Neural cell (in vitro differentiated cells): ENCODE measurements around the gene GALNT10. TPM values are rescaled to one million over a fixed set of nuclear protein-coding genes. Genes with fewer than 3 reads are reported as not detected.

Source experiments
- H2AFZ ChIP-seq: fragments of 200-600, 300-800 bp; sonication (generic), shearing (Covaris generic); 2 replicates; pipeline ENCODE4 v1.6.0; 2014; ENCODE audit warnings: low read depth, mild to moderate bottlenecking, antibody characterized with exemption, low read length, moderate library complexity
- H3F3A ChIP-seq: fragments of 200-600 bp; shearing (Covaris generic); 2 replicates; pipeline ENCODE4 v1.6.1; 2016; ENCODE audit warnings: mild to moderate bottlenecking, moderate library complexity, mixed read lengths, antibody characterized with exemption, low read length; ENCODE audit not compliant: insufficient read depth, poor library complexity, severe bottlenecking
- H3K27ac ChIP-seq: fragments of 200-600, 300-800 bp; sonication (generic), shearing (Covaris generic); 2 replicates; pipeline ENCODE4 v1.5.1; 2014; ENCODE audit warnings: mild to moderate bottlenecking, low read length, moderate library complexity
- H3K27me3 ChIP-seq: fragments of 300-800, 200-600 bp; sonication (generic), shearing (Covaris generic); 2 replicates; pipeline ENCODE4 v1.6.0; 2014; ENCODE audit warnings: mild to moderate bottlenecking, low read depth, low read length, moderate library complexity; ENCODE audit not compliant: insufficient read depth
- H3K36me3 ChIP-seq: fragments of 300-800, 200-600 bp; sonication (generic), shearing (Covaris generic); 2 replicates; pipeline ENCODE4 v1.5.1; 2014; ENCODE audit warnings: mild to moderate bottlenecking, antibody characterized with exemption, low read length, moderate library complexity; ENCODE audit not compliant: insufficient read depth
- H3K4me2 ChIP-seq: fragments of 300-800, 200-600 bp; sonication (generic), shearing (Covaris generic); 2 replicates; pipeline ENCODE4 v1.6.0; 2014; ENCODE audit warnings: mild to moderate bottlenecking, low read length
- H3K4me3 ChIP-seq: fragments of 300-800, 200-600 bp; sonication (generic), shearing (Covaris generic); 2 replicates; pipeline ENCODE4 v1.5.1; 2014; ENCODE audit warnings: mild to moderate bottlenecking, low read length, moderate library complexity
- H3K79me2 ChIP-seq: fragments of 200-600 bp; shearing (Covaris generic); replicated peaks from 2 replicates; pipeline ENCODE4 v1.6.0; 2014; ENCODE audit warnings: mild to moderate bottlenecking, low read length, moderate library complexity; ENCODE audit not compliant: insufficient read depth
- H3K9ac ChIP-seq: fragments of 300-800, 200-600 bp; sonication (generic), shearing (Covaris generic); 2 replicates; pipeline ENCODE4 v1.6.1; 2016; ENCODE audit warnings: mild to moderate bottlenecking, low read length, mixed read lengths
- H3K9me2 ChIP-seq: fragments of 200-600 bp; shearing (Covaris generic); 2 replicates; pipeline ENCODE4 v1.6.1; 2016; ENCODE audit warnings: mild to moderate bottlenecking, low read length, mixed read lengths; ENCODE audit not compliant: insufficient read depth
- H3K9me3 ChIP-seq: fragments of 200-600, 300-800 bp; sonication (generic), shearing (Covaris generic); 2 replicates; pipeline ENCODE4 v1.6.1; 2016; ENCODE audit warnings: mild to moderate bottlenecking, mixed run types, low read length, moderate library complexity, mixed read lengths
- H4K20me1 ChIP-seq: fragments of 200-600 bp; shearing (Covaris generic); 2 replicates; pipeline ENCODE4 v1.6.1; 2016; ENCODE audit warnings: mild to moderate bottlenecking, mixed run types; ENCODE audit not compliant: insufficient read depth
- EP300 ChIP-seq: fragments of 450-650 bp; conservative IDR thresholded peaks from 2 replicates; pipeline ENCODE4 v1.6.1; 2014; ENCODE audit warnings: antibody characterized with exemption, mild to moderate bottlenecking, moderate library complexity; ENCODE audit not compliant: poor library complexity, severe bottlenecking
- EZH2 ChIP-seq: fragments of 200-600, 300-800 bp; shearing (Covaris generic), sonication (generic); IDR thresholded peaks from 2 replicates; pipeline ENCODE4 v1.6.1; 2014; ENCODE audit warnings: antibody characterized with exemption, low read length, borderline replicate concordance, mild to moderate bottlenecking; ENCODE audit not compliant: insufficient read depth, poor library complexity, severe bottlenecking
- MXI1 ChIP-seq: fragments of 450-650 bp; conservative IDR thresholded peaks from 2 replicates; pipeline ENCODE4 v1.6.1; 2014; ENCODE audit warnings: antibody characterized with exemption, mild to moderate bottlenecking; ENCODE audit not compliant: poor library complexity, severe bottlenecking
- POLR2AphosphoS5 ChIP-seq: IDR thresholded peaks from 2 replicates; pipeline ENCODE4 v1.6.1; 2012
- RAD21 ChIP-seq: fragments of 450-650 bp; conservative IDR thresholded peaks from 2 replicates; pipeline ENCODE4 v1.6.1; 2014; ENCODE audit warnings: antibody characterized with exemption, mild to moderate bottlenecking, moderate library complexity
- SMC3 ChIP-seq: fragments of 450-650 bp; conservative IDR thresholded peaks from 2 replicates; pipeline ENCODE4 v1.6.1; 2014; ENCODE audit warnings: antibody characterized with exemption, mild to moderate bottlenecking, moderate library complexity; ENCODE audit not compliant: poor library complexity
- TAF1 ChIP-seq: IDR thresholded peaks from 2 replicates; pipeline ENCODE4 v1.6.1; 2012; ENCODE audit warnings: low read depth
- polyA plus RNA-seq: library from polyadenylated mRNA; depleted of rRNA; stranded (reverse); fragments of >200 nt; gene quantifications from 2 replicates; pipeline ENCODE4 v1.2.3, GENCODE V29; 2014
- TF ChIP-seq, protein P1 (sequence below): IDR thresholded peaks from 2 replicates; pipeline ENCODE4 v1.6.1; 2012; ENCODE audit warnings: borderline replicate concordance
- TF ChIP-seq, protein P2 (sequence below): fragments of 450-650 bp; IDR thresholded peaks from 2 replicates; pipeline ENCODE4 v1.5.1; 2014; ENCODE audit warnings: antibody characterized with exemption, mild to moderate bottlenecking, moderate library complexity; ENCODE audit not compliant: poor library complexity, severe bottlenecking

GALNT10 gene
- polyA plus RNA-seq, 1 donor from 2014 or later = 3.1 TPM

DNA sequence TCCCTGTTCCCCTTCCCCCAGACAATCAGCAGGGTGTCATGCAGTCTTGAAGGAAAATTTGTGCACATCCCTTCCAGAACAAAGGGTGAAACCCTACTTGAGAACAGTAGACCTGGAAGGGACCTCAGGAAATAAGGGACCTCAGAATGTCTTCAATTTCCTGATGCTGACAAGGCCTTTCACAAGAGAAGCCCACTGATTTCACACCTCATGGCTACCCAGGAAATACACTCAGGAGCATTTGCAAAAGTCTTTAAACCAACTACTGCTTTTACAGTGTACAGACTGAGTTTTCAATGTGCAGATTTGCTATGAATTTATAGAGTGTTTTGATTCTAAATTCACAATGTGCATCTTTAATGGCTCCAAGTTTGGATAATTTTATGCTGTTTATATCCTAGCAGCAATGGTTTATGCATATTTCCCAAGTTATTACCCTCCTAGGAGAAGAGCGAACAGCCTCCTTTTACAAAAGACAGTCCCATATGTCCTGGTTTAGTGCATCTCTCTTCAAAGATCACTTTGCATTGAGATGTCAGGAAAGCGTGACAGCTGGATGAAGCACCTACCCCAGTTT, 74.8 kb downstream of the GALNT10 start:
- H3K9me2 ChIP-seq = no peaks in the 10 kb centered on the region
- H3K27me3 ChIP-seq = no peaks in the 10 kb centered on the region
- H3K9me3 ChIP-seq = no peaks in the 10 kb centered on the region
- H4K20me1 ChIP-seq = no peaks in the 10 kb centered on the region
- H3K27ac ChIP-seq = no peak overlapping the region
- no peak overlapping the region for H2AFZ ChIP-seq
- H3K4me3 ChIP-seq = no peak overlapping the region
- H3K4me2 ChIP-seq = no peak overlapping the region
- H3K36me3 ChIP-seq = no peaks in the 10 kb centered on the region
- H3F3A ChIP-seq = no peaks in the 10 kb centered on the region
- no peaks in the 10 kb centered on the region for H3K79me2 ChIP-seq
- TF ChIP-seq RAD21 = no peak
- no peak for TF ChIP-seq EZH2
- TF ChIP-seq, protein P1, sequence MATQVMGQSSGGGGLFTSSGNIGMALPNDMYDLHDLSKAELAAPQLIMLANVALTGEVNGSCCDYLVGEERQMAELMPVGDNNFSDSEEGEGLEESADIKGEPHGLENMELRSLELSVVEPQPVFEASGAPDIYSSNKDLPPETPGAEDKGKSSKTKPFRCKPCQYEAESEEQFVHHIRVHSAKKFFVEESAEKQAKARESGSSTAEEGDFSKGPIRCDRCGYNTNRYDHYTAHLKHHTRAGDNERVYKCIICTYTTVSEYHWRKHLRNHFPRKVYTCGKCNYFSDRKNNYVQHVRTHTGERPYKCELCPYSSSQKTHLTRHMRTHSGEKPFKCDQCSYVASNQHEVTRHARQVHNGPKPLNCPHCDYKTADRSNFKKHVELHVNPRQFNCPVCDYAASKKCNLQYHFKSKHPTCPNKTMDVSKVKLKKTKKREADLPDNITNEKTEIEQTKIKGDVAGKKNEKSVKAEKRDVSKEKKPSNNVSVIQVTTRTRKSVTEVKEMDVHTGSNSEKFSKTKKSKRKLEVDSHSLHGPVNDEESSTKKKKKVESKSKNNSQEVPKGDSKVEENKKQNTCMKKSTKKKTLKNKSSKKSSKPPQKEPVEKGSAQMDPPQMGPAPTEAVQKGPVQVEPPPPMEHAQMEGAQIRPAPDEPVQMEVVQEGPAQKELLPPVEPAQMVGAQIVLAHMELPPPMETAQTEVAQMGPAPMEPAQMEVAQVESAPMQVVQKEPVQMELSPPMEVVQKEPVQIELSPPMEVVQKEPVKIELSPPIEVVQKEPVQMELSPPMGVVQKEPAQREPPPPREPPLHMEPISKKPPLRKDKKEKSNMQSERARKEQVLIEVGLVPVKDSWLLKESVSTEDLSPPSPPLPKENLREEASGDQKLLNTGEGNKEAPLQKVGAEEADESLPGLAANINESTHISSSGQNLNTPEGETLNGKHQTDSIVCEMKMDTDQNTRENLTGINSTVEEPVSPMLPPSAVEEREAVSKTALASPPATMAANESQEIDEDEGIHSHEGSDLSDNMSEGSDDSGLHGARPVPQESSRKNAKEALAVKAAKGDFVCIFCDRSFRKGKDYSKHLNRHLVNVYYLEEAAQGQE = no peak
- TF ChIP-seq EP300 = no peak
- no peak for TF ChIP-seq MXI1
- TF ChIP-seq SMC3 = no peak
- TF ChIP-seq, protein P2, sequence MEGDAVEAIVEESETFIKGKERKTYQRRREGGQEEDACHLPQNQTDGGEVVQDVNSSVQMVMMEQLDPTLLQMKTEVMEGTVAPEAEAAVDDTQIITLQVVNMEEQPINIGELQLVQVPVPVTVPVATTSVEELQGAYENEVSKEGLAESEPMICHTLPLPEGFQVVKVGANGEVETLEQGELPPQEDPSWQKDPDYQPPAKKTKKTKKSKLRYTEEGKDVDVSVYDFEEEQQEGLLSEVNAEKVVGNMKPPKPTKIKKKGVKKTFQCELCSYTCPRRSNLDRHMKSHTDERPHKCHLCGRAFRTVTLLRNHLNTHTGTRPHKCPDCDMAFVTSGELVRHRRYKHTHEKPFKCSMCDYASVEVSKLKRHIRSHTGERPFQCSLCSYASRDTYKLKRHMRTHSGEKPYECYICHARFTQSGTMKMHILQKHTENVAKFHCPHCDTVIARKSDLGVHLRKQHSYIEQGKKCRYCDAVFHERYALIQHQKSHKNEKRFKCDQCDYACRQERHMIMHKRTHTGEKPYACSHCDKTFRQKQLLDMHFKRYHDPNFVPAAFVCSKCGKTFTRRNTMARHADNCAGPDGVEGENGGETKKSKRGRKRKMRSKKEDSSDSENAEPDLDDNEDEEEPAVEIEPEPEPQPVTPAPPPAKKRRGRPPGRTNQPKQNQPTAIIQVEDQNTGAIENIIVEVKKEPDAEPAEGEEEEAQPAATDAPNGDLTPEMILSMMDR = no peak
- no peak for TF ChIP-seq POLR2AphosphoS5
- no peak for TF ChIP-seq TAF1
- H3K9ac ChIP-seq = no peak overlapping the region

- Histone ChIP-seq H3K79me2 (no peaks in the 10 kb centered on the region), H3F3A (no peaks in the 10 kb centered on the region), H3K27me3 (no peaks in the 10 kb centered on the region), H3K36me3 (no peaks in the 10 kb centered on the region), H4K20me1 (no peaks in the 10 kb centered on the region), H3K27ac (no peak overlapping the region), H3K9ac (no peak overlapping the region), H3K9me2 (no peaks in the 10 kb centered on the region), H2AFZ (no peak overlapping the region), H3K4me3 (no peak overlapping the region), H3K9me3 (no peaks in the 10 kb centered on the region), H3K4me2 (no peak overlapping the region)
- no peak for TF ChIP-seq SMC3
- TF ChIP-seq, protein P2 = no peak
- no peak for TF ChIP-seq MXI1
- no peak for TF ChIP-seq EP300
- TF ChIP-seq, protein P1 = no peak
- no peak for TF ChIP-seq POLR2AphosphoS5
- no peak for TF ChIP-seq RAD21
- TF ChIP-seq EZH2 = no peak
- TF ChIP-seq TAF1 = no peak
These were observed 77.0 kb downstream of the GALNT10 start for GRCh38 chr5:154267516-154267915.
